Uterus (tissue), 4 donors: ENCODE data around the gene SAPCD1. TPM values are rescaled to one million over a fixed set of nuclear protein-coding genes. Genes with fewer than 3 reads are reported as not detected.
"Not testable (repeated sequence)": the region's sequence is repeated elsewhere in the genome, so short reads cannot be mapped to it uniquely, and the experiment has no call there.

Experiments
- DNase-seq, 2 donors: peaks; one replicate each; pipeline ENCODE4 v3.0.0-alpha.2; 2019 to 2020
- H3K27ac ChIP-seq, 2 donors: fragments of 200-600 bp; sonication (generic); 1 replicate in 1 of 2; 2 replicates in 1 of 2; pipeline ENCODE4 v1.5.1; 2016 to 2018
- H3K27me3 ChIP-seq, 2 donors: fragments of 200-600 bp; sonication (generic); one replicate each; pipeline ENCODE4 v1.5.1; 2018 to 2019; ENCODE audit warnings: control low read depth in 1 of 2
- H3K36me3 ChIP-seq, 2 donors: fragments of 200-600 bp; sonication (generic); one replicate each; pipeline ENCODE4 v1.5.1; 2019; ENCODE audit warnings: control low read depth in 1 of 2
- H3K4me1 ChIP-seq, 2 donors: fragments of 200-600 bp; sonication (generic); one replicate each; pipeline ENCODE4 v1.5.1; 2018 to 2019; ENCODE audit warnings: control low read depth in 1 of 2
- H3K4me3 ChIP-seq, 2 donors: fragments of 200-600 bp; sonication (generic); 1 replicate in 1 of 2; 2 replicates in 1 of 2; pipeline ENCODE4 v1.5.1; 2018 to 2019; ENCODE audit warnings: mild to moderate bottlenecking in 1 of 2
- H3K9me3 ChIP-seq, 2 donors: fragments of 200-600 bp; sonication (generic); one replicate each; pipeline ENCODE4 v1.5.1; 2019; ENCODE audit warnings: control low read depth in 1 of 2
- CTCF ChIP-seq, 4 experiments: fragments of 200-600 bp in 2 of 4; fragments of 450-650 bp in 2 of 4; sonication (generic) in 2 of 4; IDR thresholded peaks; one replicate each; pipeline ENCODE4 v1.5.1; 2016 to 2019; ENCODE audit warnings: antibody characterized with exemption in 4 of 4, mild to moderate bottlenecking in 2 of 4, moderate library complexity in 1 of 4
- POLR2A ChIP-seq, 2 donors: fragments of 450-650 bp; IDR thresholded peaks; one replicate each; pipeline ENCODE4 v1.6.1; 2016; ENCODE audit warnings: antibody characterized with exemption in 2 of 2, mild to moderate bottlenecking in 1 of 2, moderate library complexity in 1 of 2
- intact Hi-C: fragments of 100-400 bp; cut with DNase I; formaldehyde crosslinking; loops from one replicate; pipeline ENCODE4 v1.15.1; 2023; ENCODE audit warnings: low total_unique reads
- small RNA-seq: library from RNA; depleted of rRNA; stranded (forward); fragments of <200 nt; gene quantifications from one replicate; pipeline ENCODE3, GENCODE V24; 2016
- total RNA-seq, 4 donors: library from RNA; depleted of rRNA in 3 of 4; stranded (reverse); fragments of >200 nt in 3 of 4; gene quantifications; one replicate each; pipeline versions ENCODE4 v1.1.0 to v1.2.4, GENCODE V29; 2014 to 2023
- donor health status: DM: yes; HTN: yes; CAD: no.

SAPCD1 gene
- total RNA-seq, 4 donors from 2014 or later, result 1.7 to 4.4 TPM; not detected in 2

GRCh38 chr6:31805939-31806469 is 43.5 kb downstream of the SAPCD1 start:
- no peaks in the 10 kb centered on the region for H3K9me3 ChIP-seq
- intact Hi-C loops, result no loop called here
- peak overlapping the region; percentile 90 to 97 for H3K27ac ChIP-seq
- no peaks in the 10 kb centered on the region for H3K27me3 ChIP-seq
- TF ChIP-seq CTCF (IDR thresholded peaks at IDR 0.05) (no peak), POLR2A (IDR thresholded peaks at IDR 0.05) (no peak)
- peak overlapping the region; percentile 35 to 76 for H3K4me3 ChIP-seq
- H3K4me1 ChIP-seq, result peaks cover 0 to 8% of the 10 kb centered on the region in 2 donors
- DNase-seq, result no peak
- H3K36me3 ChIP-seq, result no peaks in the 10 kb centered on the region

- H3K27ac ChIP-seq, result peak within 1 kb of the TSS; percentile 90 to 97
- no peaks in the 10 kb centered on the region for H3K27me3 ChIP-seq
- H3K4me1 ChIP-seq, result peaks cover 0 to 8% of the 10 kb centered on the region in 2 donors
- peak within 1 kb of the TSS; percentile 35 to 76 for H3K4me3 ChIP-seq
- intact Hi-C loops, result no loop called here
- TF ChIP-seq CTCF (IDR thresholded peaks at IDR 0.05) (peak; percentile 3 to 41 (median 23)), POLR2A (IDR thresholded peaks at IDR 0.05) (peak; percentile 92 to 99)
- H3K9me3 ChIP-seq, result no peaks in the 10 kb centered on the region
- peak; percentile 98 for DNase-seq
- H3K36me3 ChIP-seq, result no peaks in the 10 kb centered on the region
Measured at GRCh38 chr6:31806470-31807272, 44.2 kb downstream of the SAPCD1 start, which contains the start of gene LSM2. TSS of gene LSM2 (minus strand) at chr6:31806966. CDS start at chr6:31806757, 209 bp downstream.

GRCh38 chr6:31808599-31808998 is 46.1 kb downstream of the SAPCD1 start:
- DNase-seq, H3K4me1 ChIP-seq, H3K4me3 ChIP-seq, H3K27ac ChIP-seq, H3K36me3 ChIP-seq, H3K9me3 ChIP-seq, intact Hi-C loops, H3K27me3 ChIP-seq: not testable (repeated sequence)

- Histone ChIP-seq H3K9me3 (no peaks in the 10 kb centered on the region), H3K27me3 (no peaks in the 10 kb centered on the region), H3K36me3 (no peaks in the 10 kb centered on the region), H3K4me1 (peaks cover 0 to 3% of the 10 kb centered on the region in 2 donors), H3K27ac (no peak overlapping the region), H3K4me3 (no peak overlapping the region)
- TF ChIP-seq CTCF (IDR thresholded peaks at IDR 0.05), result no peak
- TF ChIP-seq POLR2A (IDR thresholded peaks at IDR 0.05), result no peak
- no peak for DNase-seq
- intact Hi-C loops, result no loop called here
Measured at GRCh38 chr6:31811645-31812044, 49.2 kb downstream of the SAPCD1 start.

GRCh38 chr6:31813465-31813849 is 51.0 kb downstream of the SAPCD1 start:
- H3K4me3 ChIP-seq, result peak overlapping the region in 1 of 2 donors; percentile 32
- peak overlapping the region; percentile 96 to 100 for H3K27ac ChIP-seq
- DNase-seq, result no peak
- no peaks in the 10 kb centered on the region for H3K9me3 ChIP-seq
- TF ChIP-seq POLR2A (IDR thresholded peaks at IDR 0.05) (no peak), CTCF (IDR thresholded peaks at IDR 0.05) (no peak)
- intact Hi-C loops, result no loop called here
- H3K4me1 ChIP-seq, result no peaks in the 10 kb centered on the region
- H3K36me3 ChIP-seq, result no peaks in the 10 kb centered on the region
- no peaks in the 10 kb centered on the region for H3K27me3 ChIP-seq

Small RNA genes within 50 kb of the gene (small RNA-seq; reads per million reads assigned to genes)
- gene LY6G6D (not detected), gene MSH5-SAPCD1 (not detected), gene RF00019 (not detected), gene RNU6-850P (not detected), gene SAPCD1 (not detected)

Other genes starting within 250 kb of the SAPCD1 start
- gene MCCD1, start 233.7 kb upstream of the SAPCD1 start, total RNA-seq, result not detected
- 100 to 1,000 TPM; 119 to 429 (median 282) TPM for gene DDX39B, start 220.7 kb upstream of the SAPCD1 start, total RNA-seq
- gene ATP6V1G2, start 216.0 kb upstream of the SAPCD1 start, total RNA-seq, result 1 to 10 TPM in 2 of 4 donors, not detected in 2; 1.2 to 1.6 TPM
- 10 to 100 TPM; 19.7 to 38.5 (median 20.8) TPM for gene NFKBIL1, start 215.0 kb upstream of the SAPCD1 start, total RNA-seq
- gene LTA, start 190.4 kb upstream of the SAPCD1 start, total RNA-seq, result under 1 TPM in 1 of 4 donors, not detected in 3; 0.30 TPM
- gene TNF, start 187.1 kb upstream of the SAPCD1 start, total RNA-seq, result 1 to 10 TPM in 1 of 4 donors, not detected in 3; 1.3 TPM
- 1 to 10 TPM in 1 of 4 donors, not detected in 3; 1.5 TPM for gene LTB, start 180.2 kb upstream of the SAPCD1 start, total RNA-seq
- 100 to 1,000 TPM in 1 of 4 donors, 1 to 10 TPM in 2, not detected in 1; 2.6 to 229 (median 3.2) TPM for gene LST1, start 176.4 kb upstream of the SAPCD1 start, total RNA-seq
- not detected for gene NCR3, start 169.7 kb upstream of the SAPCD1 start, total RNA-seq
- gene AIF1, start 147.4 kb upstream of the SAPCD1 start, total RNA-seq, result 10 to 100 TPM in 2 of 4 donors, 1 to 10 TPM in 2; 1.5 to 25.6 (median 14.5) TPM
- gene PRRC2A, start 141.9 kb upstream of the SAPCD1 start, total RNA-seq, result 100 to 1,000 TPM in 1 of 4 donors, 10 to 100 TPM in 3; 35.4 to 218 (median 48.0) TPM
- 100 to 1,000 TPM in 3 of 4 donors, 10 to 100 TPM in 1; 92.2 to 233 (median 139) TPM for gene BAG6, start 110.0 kb upstream of the SAPCD1 start, total RNA-seq
- gene APOM, start 106.8 kb upstream of the SAPCD1 start, total RNA-seq, result 1 to 10 TPM in 3 of 4 donors, not detected in 1; 1.9 to 2.9 (median 2.6) TPM
- gene C6orf47, start 101.9 kb upstream of the SAPCD1 start, total RNA-seq, result 10 to 100 TPM in 3 of 4 donors, 1 to 10 TPM in 1; 6.2 to 31.9 (median 24.6) TPM
- gene GPANK1, start 97.7 kb upstream of the SAPCD1 start, total RNA-seq, result 10 to 100 TPM in 3 of 4 donors, 1 to 10 TPM in 1; 5.1 to 25.6 (median 15.4) TPM
- 100 to 1,000 TPM in 3 of 4 donors, 10 to 100 TPM in 1; 67.5 to 157 (median 107) TPM for gene CSNK2B, start 96.6 kb upstream of the SAPCD1 start, total RNA-seq
- 10 to 100 TPM in 1 of 4 donors, 1 to 10 TPM in 3; 1.0 to 27.4 (median 4.3) TPM for gene LY6G5B, start 92.7 kb upstream of the SAPCD1 start, total RNA-seq
- 1 to 10 TPM in 3 of 4 donors, not detected in 1; 1.0 to 4.4 (median 3.8) TPM for gene LY6G5C, start 81.6 kb upstream of the SAPCD1 start, total RNA-seq
- gene ABHD16A, start 59.3 kb upstream of the SAPCD1 start, total RNA-seq, result 10 to 100 TPM; 25.9 to 50.9 (median 37.9) TPM
- gene LY6G6F, start 55.8 kb upstream of the SAPCD1 start, total RNA-seq, result not detected
- gene LY6G6D, start 47.3 kb upstream of the SAPCD1 start, total RNA-seq, result 1 to 10 TPM in 1 of 4 donors, not detected in 3; 2.0 TPM
- gene LY6G6C, start 40.9 kb upstream of the SAPCD1 start, total RNA-seq, result 1 to 10 TPM in 1 of 4 donors, not detected in 3; 1.4 TPM
- under 1 TPM in 1 of 4 donors, not detected in 3; 0.49 TPM for gene MPIG6B, start 39.3 kb upstream of the SAPCD1 start, total RNA-seq
- gene DDAH2, start 33.4 kb upstream of the SAPCD1 start, total RNA-seq, result 100 to 1,000 TPM in 3 of 4 donors, 10 to 100 TPM in 1; 97.6 to 240 (median 158) TPM
- 100 to 1,000 TPM; 173 to 328 (median 216) TPM for gene CLIC1, start 26.1 kb upstream of the SAPCD1 start, total RNA-seq
- gene MSH5, start 22.7 kb upstream of the SAPCD1 start, total RNA-seq, result 10 to 100 TPM in 3 of 4 donors, not detected in 1; 16.7 to 41.5 (median 22.1) TPM
- 10 to 100 TPM in 1 of 4 donors, 1 to 10 TPM in 2, under 1 TPM in 1; 0.88 to 24.1 (median 3.1) TPM for gene VWA7, start 14.7 kb downstream of the SAPCD1 start, total RNA-seq
- 100 to 1,000 TPM in 1 of 4 donors, 10 to 100 TPM in 3; 35.6 to 118 (median 53.4) TPM for gene VARS1, start 33.1 kb downstream of the SAPCD1 start, total RNA-seq
- 100 to 1,000 TPM in 1 of 4 donors, 10 to 100 TPM in 3; 37.1 to 119 (median 58.7) TPM for gene LSM2, start 44.3 kb downstream of the SAPCD1 start, total RNA-seq
- gene HSPA1L, start 52.6 kb downstream of the SAPCD1 start, total RNA-seq, result 1 to 10 TPM in 3 of 4 donors, under 1 TPM in 1; 0.59 to 4.6 (median 2.3) TPM
- gene HSPA1A, start 52.9 kb downstream of the SAPCD1 start, total RNA-seq, result 100 to 1,000 TPM in 3 of 4 donors, 10 to 100 TPM in 1; 98.8 to 261 (median 170) TPM
- 100 to 1,000 TPM in 2 of 4 donors, 10 to 100 TPM in 2; 40.3 to 268 (median 152) TPM for gene HSPA1B, start 65.1 kb downstream of the SAPCD1 start, total RNA-seq
- 10 to 100 TPM; 20.5 to 28.4 (median 23.4) TPM for gene NEU1, start 100.2 kb downstream of the SAPCD1 start, total RNA-seq
- 10 to 100 TPM in 1 of 4 donors, 1 to 10 TPM in 3; 5.0 to 46.1 (median 5.8) TPM for gene SLC44A4, start 116.3 kb downstream of the SAPCD1 start, total RNA-seq
- gene EHMT2, start 135.0 kb downstream of the SAPCD1 start, total RNA-seq, result 10 to 100 TPM; 13.8 to 72.4 (median 66.2) TPM
- gene ZBTB12, start 139.4 kb downstream of the SAPCD1 start, total RNA-seq, result 10 to 100 TPM in 2 of 4 donors, 1 to 10 TPM in 1, not detected in 1; 2.4 to 15.3 (median 11.0) TPM
- gene C2, start 165.1 kb downstream of the SAPCD1 start, total RNA-seq, result 10 to 100 TPM in 1 of 4 donors, 1 to 10 TPM in 3; 4.1 to 24.8 (median 4.6) TPM
- 10 to 100 TPM in 2 of 4 donors, 1 to 10 TPM in 1, not detected in 1; 6.2 to 32.6 (median 31.5) TPM for gene CFB, start 183.4 kb downstream of the SAPCD1 start, total RNA-seq
- 10 to 100 TPM; 30.3 to 73.0 (median 51.4) TPM for gene NELFE, start 196.3 kb downstream of the SAPCD1 start, total RNA-seq
- 10 to 100 TPM; 11.5 to 58.8 (median 35.6) TPM for gene SKIC2, start 196.5 kb downstream of the SAPCD1 start, total RNA-seq
- 10 to 100 TPM in 3 of 4 donors, 1 to 10 TPM in 1; 10.0 to 36.6 (median 14.7) TPM for gene DXO, start 209.5 kb downstream of the SAPCD1 start, total RNA-seq
- 100 to 1,000 TPM in 1 of 4 donors, 10 to 100 TPM in 2, 1 to 10 TPM in 1; 3.8 to 100 (median 32.3) TPM for gene C4A, start 219.4 kb downstream of the SAPCD1 start, total RNA-seq